Uterus (tissue), 4 donors: ENCODE results near the gene G6PC2. TPM values are rescaled to one million over a fixed set of nuclear protein-coding genes. Genes with fewer than 3 reads are reported as not detected.
"Not testable (repeated sequence)": the region's sequence is repeated elsewhere in the genome, so short reads cannot be mapped to it uniquely, and the experiment has no call there.

ENCODE experiments used
- DNase-seq, 2 donors: peaks; one replicate each; pipeline ENCODE4 v3.0.0-alpha.2; 2019 to 2020
- H3K27ac ChIP-seq, 2 donors: fragments of 200-600 bp; sonication (generic); 1 replicate in 1 of 2; 2 replicates in 1 of 2; pipeline ENCODE4 v1.5.1; 2016 to 2018
- H3K27me3 ChIP-seq, 2 donors: fragments of 200-600 bp; sonication (generic); one replicate each; pipeline ENCODE4 v1.5.1; 2018 to 2019; ENCODE audit warnings: control low read depth in 1 of 2
- H3K36me3 ChIP-seq, 2 donors: fragments of 200-600 bp; sonication (generic); one replicate each; pipeline ENCODE4 v1.5.1; 2019; ENCODE audit warnings: control low read depth in 1 of 2
- H3K4me1 ChIP-seq, 2 donors: fragments of 200-600 bp; sonication (generic); one replicate each; pipeline ENCODE4 v1.5.1; 2018 to 2019; ENCODE audit warnings: control low read depth in 1 of 2
- H3K4me3 ChIP-seq, 2 donors: fragments of 200-600 bp; sonication (generic); 1 replicate in 1 of 2; 2 replicates in 1 of 2; pipeline ENCODE4 v1.5.1; 2018 to 2019; ENCODE audit warnings: mild to moderate bottlenecking in 1 of 2
- H3K9me3 ChIP-seq, 2 donors: fragments of 200-600 bp; sonication (generic); one replicate each; pipeline ENCODE4 v1.5.1; 2019; ENCODE audit warnings: control low read depth in 1 of 2
- POLR2A ChIP-seq, 2 donors: fragments of 450-650 bp; IDR thresholded peaks; one replicate each; pipeline ENCODE4 v1.6.1; 2016; ENCODE audit warnings: antibody characterized with exemption in 2 of 2, mild to moderate bottlenecking in 1 of 2, moderate library complexity in 1 of 2
- intact Hi-C: fragments of 100-400 bp; cut with DNase I; formaldehyde crosslinking; loops from one replicate; pipeline ENCODE4 v1.15.1; 2023; ENCODE audit warnings: low total_unique reads
- total RNA-seq, 4 donors: library from RNA; depleted of rRNA in 3 of 4; stranded (reverse); fragments of >200 nt in 3 of 4; gene quantifications; one replicate each; pipeline versions ENCODE4 v1.1.0 to v1.2.4, GENCODE V29; 2014 to 2023
- TF ChIP-seq, protein P1 (sequence below), 4 experiments: fragments of 200-600 bp in 2 of 4; fragments of 450-650 bp in 2 of 4; sonication (generic) in 2 of 4; IDR thresholded peaks; one replicate each; pipeline ENCODE4 v1.5.1; 2016 to 2019; ENCODE audit warnings: antibody characterized with exemption in 4 of 4, mild to moderate bottlenecking in 2 of 4, moderate library complexity in 1 of 4
- donor health status: DM: yes; HTN: yes; CAD: no.

G6PC2 gene
- total RNA-seq, 4 donors from 2014 or later: 0.95 TPM; not detected in 3

DNA sequence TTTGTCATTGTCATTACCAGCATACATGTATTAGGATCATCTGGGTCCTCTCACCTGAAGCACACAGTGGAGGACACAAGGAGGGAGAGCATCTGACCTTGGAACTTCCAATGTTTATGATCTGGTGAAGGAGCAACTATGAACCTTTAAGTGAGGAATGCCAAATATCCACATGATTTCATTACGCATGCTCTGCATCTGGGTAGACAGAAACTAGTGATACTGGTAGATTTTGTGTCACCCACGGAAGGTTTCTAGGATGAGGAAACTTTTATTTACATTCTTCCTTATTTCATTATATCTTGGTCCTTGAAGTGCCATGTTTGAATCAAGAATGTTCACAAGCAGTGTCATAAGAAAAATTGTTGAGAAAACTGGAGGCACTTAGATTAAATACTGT is 42.9 kb upstream of the G6PC2 start:
- no peaks in the 10 kb centered on the region for H3K4me1 ChIP-seq
- H3K36me3 ChIP-seq: no peaks in the 10 kb centered on the region
- no peaks in the 10 kb centered on the region for H3K9me3 ChIP-seq
- no peak for DNase-seq
- TF ChIP-seq, protein P1, sequence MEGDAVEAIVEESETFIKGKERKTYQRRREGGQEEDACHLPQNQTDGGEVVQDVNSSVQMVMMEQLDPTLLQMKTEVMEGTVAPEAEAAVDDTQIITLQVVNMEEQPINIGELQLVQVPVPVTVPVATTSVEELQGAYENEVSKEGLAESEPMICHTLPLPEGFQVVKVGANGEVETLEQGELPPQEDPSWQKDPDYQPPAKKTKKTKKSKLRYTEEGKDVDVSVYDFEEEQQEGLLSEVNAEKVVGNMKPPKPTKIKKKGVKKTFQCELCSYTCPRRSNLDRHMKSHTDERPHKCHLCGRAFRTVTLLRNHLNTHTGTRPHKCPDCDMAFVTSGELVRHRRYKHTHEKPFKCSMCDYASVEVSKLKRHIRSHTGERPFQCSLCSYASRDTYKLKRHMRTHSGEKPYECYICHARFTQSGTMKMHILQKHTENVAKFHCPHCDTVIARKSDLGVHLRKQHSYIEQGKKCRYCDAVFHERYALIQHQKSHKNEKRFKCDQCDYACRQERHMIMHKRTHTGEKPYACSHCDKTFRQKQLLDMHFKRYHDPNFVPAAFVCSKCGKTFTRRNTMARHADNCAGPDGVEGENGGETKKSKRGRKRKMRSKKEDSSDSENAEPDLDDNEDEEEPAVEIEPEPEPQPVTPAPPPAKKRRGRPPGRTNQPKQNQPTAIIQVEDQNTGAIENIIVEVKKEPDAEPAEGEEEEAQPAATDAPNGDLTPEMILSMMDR (IDR thresholded peaks at IDR 0.05): no peak
- no peak for TF ChIP-seq POLR2A (IDR thresholded peaks at IDR 0.05)
- H3K27ac ChIP-seq: no peak overlapping the region
- no peak overlapping the region for H3K4me3 ChIP-seq
- no peaks in the 10 kb centered on the region for H3K27me3 ChIP-seq
- intact Hi-C loops: no loop called here

DNA sequence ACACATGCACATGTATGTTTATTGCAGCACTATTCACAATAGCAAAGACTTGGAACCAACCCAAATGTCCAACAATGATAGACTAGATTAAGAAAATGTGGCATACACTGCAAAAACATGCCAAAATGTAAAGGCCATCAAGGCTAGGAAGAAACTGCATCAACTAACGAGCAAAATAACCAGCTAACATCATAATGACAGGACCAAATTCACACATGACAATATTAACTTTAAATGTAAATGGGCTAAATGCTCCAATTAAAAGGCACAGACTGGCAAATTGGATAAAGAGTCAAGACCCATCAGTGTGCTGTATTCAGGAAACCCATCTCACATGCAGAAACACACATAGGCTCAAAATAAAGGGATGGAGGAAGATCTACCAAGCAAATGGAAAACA is 33.9 kb upstream of the G6PC2 start:
- H3K4me3 ChIP-seq, DNase-seq, H3K27me3 ChIP-seq, H3K4me1 ChIP-seq, H3K9me3 ChIP-seq, H3K27ac ChIP-seq, intact Hi-C loops, H3K36me3 ChIP-seq: not testable (repeated sequence)

DNA sequence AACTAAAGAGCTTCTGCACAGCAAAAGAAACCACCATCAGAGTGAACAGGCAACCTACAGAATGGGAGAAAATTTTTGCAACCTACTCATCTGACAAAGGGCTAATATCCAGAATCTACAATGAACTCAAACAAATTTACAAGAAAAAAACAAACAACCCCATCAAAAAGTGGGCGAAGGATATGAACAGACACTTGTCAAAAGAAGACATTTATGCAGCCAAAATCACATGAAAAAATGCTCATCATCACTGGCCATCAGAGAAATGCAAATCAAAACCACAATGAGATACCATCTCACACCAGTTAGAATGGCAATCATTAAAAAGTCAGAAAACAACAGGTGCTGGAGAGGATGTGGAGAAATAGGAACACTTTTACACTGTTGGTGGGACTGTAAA is 30.7 kb upstream of the G6PC2 start:
- DNase-seq, H3K36me3 ChIP-seq, H3K4me3 ChIP-seq, intact Hi-C loops, H3K27me3 ChIP-seq, H3K9me3 ChIP-seq, H3K4me1 ChIP-seq, H3K27ac ChIP-seq: not testable (repeated sequence)

DNA sequence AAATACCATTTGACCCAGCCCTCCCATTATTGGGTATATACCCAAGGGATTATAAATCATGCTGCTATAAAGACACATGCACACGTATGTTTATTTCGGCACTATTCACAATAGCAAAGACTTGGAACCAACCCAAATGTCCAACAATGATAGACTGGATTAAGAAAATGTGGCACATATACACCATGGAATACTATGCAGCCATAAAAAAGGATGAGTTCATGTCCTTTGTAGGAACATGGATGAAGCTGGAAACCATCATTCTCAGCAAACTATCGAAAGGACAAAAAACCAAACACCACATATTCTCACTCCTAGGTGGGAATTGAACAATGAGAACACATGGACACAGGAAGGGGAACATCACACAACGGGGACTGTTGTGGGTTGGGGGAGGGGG is 30.3 kb upstream of the G6PC2 start:
- H3K27me3 ChIP-seq, intact Hi-C loops, H3K4me3 ChIP-seq, DNase-seq, H3K9me3 ChIP-seq, H3K4me1 ChIP-seq, H3K36me3 ChIP-seq, H3K27ac ChIP-seq: not testable (repeated sequence)

DNA sequence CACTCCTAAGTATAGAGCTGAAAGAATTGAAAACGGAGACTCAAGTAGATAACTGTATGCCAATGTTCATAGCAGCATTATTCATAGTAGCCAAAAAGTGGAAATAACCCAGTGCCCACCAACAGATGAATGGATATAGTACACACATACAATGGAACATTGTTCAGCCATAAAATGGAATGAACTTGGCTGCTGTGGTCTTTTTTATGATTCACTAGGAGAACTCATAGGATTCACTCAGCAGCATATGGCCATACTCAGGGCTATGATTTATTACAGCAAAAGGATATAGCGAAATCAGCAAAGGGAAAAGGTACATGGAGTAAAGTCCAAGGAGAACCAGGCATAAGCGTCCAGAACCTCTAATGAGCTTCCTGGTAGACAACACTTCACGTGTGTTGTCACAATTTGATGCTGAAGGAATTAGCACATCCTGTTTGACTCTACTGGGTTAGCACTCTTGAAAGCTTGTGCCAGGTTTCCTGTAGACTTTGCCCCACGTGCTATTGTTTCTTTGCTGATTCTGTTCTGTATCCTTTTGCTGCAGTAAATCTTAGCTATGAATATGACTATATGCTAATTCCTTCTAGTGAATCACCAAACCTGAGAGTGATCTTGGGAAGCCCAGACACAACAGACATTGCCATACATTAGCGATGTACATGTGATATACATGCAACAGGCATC is 26.6 kb upstream of the G6PC2 start:
- no peak for TF ChIP-seq POLR2A (IDR thresholded peaks at IDR 0.05)
- TF ChIP-seq, protein P1 (IDR thresholded peaks at IDR 0.05): no peak
- Histone ChIP-seq H3K4me3 (no peak overlapping the region), H3K27me3 (no peaks in the 10 kb centered on the region), H3K27ac (no peak overlapping the region), H3K36me3 (no peaks in the 10 kb centered on the region), H3K9me3 (no peaks in the 10 kb centered on the region), H3K4me1 (no peaks in the 10 kb centered on the region)
- intact Hi-C loops: no loop called here
- no peak for DNase-seq

DNA sequence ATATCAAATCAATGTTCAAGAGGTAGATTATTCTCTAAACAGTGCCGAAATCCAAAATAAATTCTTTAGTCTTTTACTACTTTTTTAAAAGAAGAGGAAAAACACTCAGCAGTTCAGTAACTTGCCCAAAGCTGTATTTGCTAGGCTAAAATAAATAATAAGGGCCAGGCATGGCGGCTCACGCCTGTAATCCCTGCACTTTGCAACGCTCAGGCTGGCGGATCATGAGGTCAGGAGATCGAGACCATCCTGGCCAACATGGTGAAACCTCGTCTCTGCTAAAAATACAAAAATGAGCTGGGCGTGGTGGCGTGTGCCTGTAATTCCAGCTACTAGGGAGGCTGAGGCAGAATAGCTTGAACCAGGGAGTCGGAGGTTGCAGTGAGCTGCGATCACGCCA is 18.9 kb upstream of the G6PC2 start:
- H3K27me3 ChIP-seq, H3K4me1 ChIP-seq, H3K9me3 ChIP-seq, H3K27ac ChIP-seq, H3K36me3 ChIP-seq, H3K4me3 ChIP-seq, DNase-seq, intact Hi-C loops: not testable (repeated sequence)

DNA sequence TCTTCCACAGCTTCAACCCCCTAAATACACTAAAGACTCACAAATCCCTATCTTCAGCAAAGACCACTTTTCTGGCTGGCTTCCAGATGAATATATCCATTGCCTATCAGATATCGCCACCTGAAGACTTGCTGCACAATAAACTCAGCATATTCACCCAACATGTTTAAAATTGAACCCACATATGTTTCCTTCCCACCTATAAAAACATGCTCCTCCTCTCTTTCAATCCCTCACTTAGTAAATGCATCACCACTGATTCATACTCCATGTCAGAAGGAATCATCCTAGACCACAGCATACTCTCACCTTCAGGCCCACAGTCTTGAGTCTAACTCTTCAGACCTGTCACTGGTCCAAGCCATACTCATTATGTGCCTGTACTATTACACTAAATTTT is 16.1 kb upstream of the G6PC2 start:
- Histone ChIP-seq H3K27ac (no peak overlapping the region), H3K9me3 (no peaks in the 10 kb centered on the region), H3K36me3 (no peaks in the 10 kb centered on the region), H3K27me3 (no peaks in the 10 kb centered on the region), H3K4me1 (no peaks in the 10 kb centered on the region), H3K4me3 (no peak overlapping the region)
- TF ChIP-seq, protein P1 (IDR thresholded peaks at IDR 0.05): no peak
- TF ChIP-seq POLR2A (IDR thresholded peaks at IDR 0.05): no peak
- no peak for DNase-seq
- intact Hi-C loops: no loop called here
